Ishikawa (cell line): Measurements from ENCODE around the gene METTL22.

Source experiments
- CEBPB ChIP-seq: IDR thresholded peaks from 2 replicates; pipeline ENCODE4 v1.6.1; 2012
- CREB1 ChIP-seq: IDR thresholded peaks from 2 replicates; pipeline ENCODE4 v1.6.1; 2012; ENCODE audit warnings: low read depth
- EGR1 ChIP-seq: IDR thresholded peaks from 2 replicates; pipeline ENCODE4 v1.6.1; 2012
- EP300 ChIP-seq: IDR thresholded peaks from 2 replicates; pipeline ENCODE4 v1.6.1; 2012; ENCODE audit warnings: borderline replicate concordance
- FOXM1 ChIP-seq: IDR thresholded peaks from 2 replicates; pipeline ENCODE4 v1.6.1; 2012; ENCODE audit warnings: low read depth, borderline replicate concordance
- MAX ChIP-seq: IDR thresholded peaks from 2 replicates; pipeline ENCODE4 v1.6.1; 2012
- NFIC ChIP-seq: IDR thresholded peaks from 2 replicates; pipeline ENCODE4 v1.6.1; 2012
- RAD21 ChIP-seq: IDR thresholded peaks from 2 replicates; pipeline ENCODE4 v1.6.1; 2012; ENCODE audit warnings: low read depth
- REST ChIP-seq: IDR thresholded peaks from 2 replicates; pipeline ENCODE4 v1.6.1; 2012; ENCODE audit warnings: low read depth, mild to moderate bottlenecking
- TAF1 ChIP-seq: IDR thresholded peaks from 2 replicates; pipeline ENCODE4 v1.6.1; 2012; ENCODE audit warnings: low read depth, mild to moderate bottlenecking
- TCF12 ChIP-seq: IDR thresholded peaks from 2 replicates; pipeline ENCODE4 v1.6.1; 2012; ENCODE audit warnings: low read depth
- TEAD4 ChIP-seq: IDR thresholded peaks from 2 replicates; pipeline ENCODE4 v1.6.1; 2012
- USF1 ChIP-seq: IDR thresholded peaks from 2 replicates; pipeline ENCODE4 v1.6.1; 2012
- YY1 ChIP-seq: IDR thresholded peaks from 2 replicates; pipeline ENCODE4 v1.6.1; 2012; ENCODE audit warnings: low read depth
- ZBTB7A ChIP-seq: IDR thresholded peaks from 2 replicates; pipeline ENCODE4 v1.6.1; 2012; ENCODE audit warnings: low read depth

Gene METTL22

GRCh38 chr16:8596581-8596980 is 24.9 kb upstream of the METTL22 start:
- TF ChIP-seq NFIC = no peak
- TF ChIP-seq REST = no peak
- TF ChIP-seq TEAD4 = no peak
- TF ChIP-seq CREB1 = no peak
- TF ChIP-seq EGR1 = no peak
- TF ChIP-seq RAD21 = no peak
- no peak for TF ChIP-seq USF1
- no peak for TF ChIP-seq EP300
- no peak for TF ChIP-seq MAX
- TF ChIP-seq FOXM1 = no peak
- no peak for TF ChIP-seq CEBPB
- TF ChIP-seq ZBTB7A = no peak
- no peak for TF ChIP-seq TAF1
- no peak for TF ChIP-seq TCF12
- no peak for TF ChIP-seq YY1

GRCh38 chr16:8600144-8600775 is 21.2 kb upstream of the METTL22 start:
- TF ChIP-seq MAX (no peak), NFIC (no peak), CREB1 (no peak), TEAD4 (no peak), EGR1 (no peak), TAF1 (no peak), CEBPB (no peak), EP300 (no peak), YY1 (no peak)

- TF ChIP-seq EGR1 (no peak), FOXM1 (no peak), YY1 (no peak), RAD21 (no peak), USF1 (no peak), ZBTB7A (no peak), EP300 (no peak), MAX (no peak), REST (no peak), TCF12 (no peak), CREB1 (no peak)
Observed at GRCh38 chr16:8605554-8605953, 15.9 kb upstream of the METTL22 start.

GRCh38 chr16:8607214-8607613 is 14.3 kb upstream of the METTL22 start:
- TF ChIP-seq MAX (no peak), YY1 (no peak), FOXM1 (no peak), TAF1 (no peak), TCF12 (no peak), NFIC (no peak), USF1 (no peak), TEAD4 (no peak), REST (no peak), CEBPB (no peak), RAD21 (no peak), ZBTB7A (no peak)
